Measurements from ENCODE around the gene KIF3A.

GRCh38 chr5:132736853-132737833 is at the start of gene KIF3A:
- peak; percentile 93 for TF ChIP-seq POLR2AphosphoS5 (IDR thresholded peaks at IDR 0.05)
- peak in 2 of 4 experiments; percentile 50 to 52 for TF ChIP-seq CTCF (IDR thresholded peaks at IDR 0.05)
- peak; percentile 31 for TF ChIP-seq POLR2A (IDR thresholded peaks at IDR 0.05)

Data from prostate gland (tissue), 2 donors.